ENCODE results near the gene ABCG1. TPM values are rescaled to one million over a fixed set of nuclear protein-coding genes. Genes with fewer than 3 reads are reported as not detected.

The ABCG1 gene
- total RNA-seq, 1 donor from 2014 or later: 138 TPM

DNA sequence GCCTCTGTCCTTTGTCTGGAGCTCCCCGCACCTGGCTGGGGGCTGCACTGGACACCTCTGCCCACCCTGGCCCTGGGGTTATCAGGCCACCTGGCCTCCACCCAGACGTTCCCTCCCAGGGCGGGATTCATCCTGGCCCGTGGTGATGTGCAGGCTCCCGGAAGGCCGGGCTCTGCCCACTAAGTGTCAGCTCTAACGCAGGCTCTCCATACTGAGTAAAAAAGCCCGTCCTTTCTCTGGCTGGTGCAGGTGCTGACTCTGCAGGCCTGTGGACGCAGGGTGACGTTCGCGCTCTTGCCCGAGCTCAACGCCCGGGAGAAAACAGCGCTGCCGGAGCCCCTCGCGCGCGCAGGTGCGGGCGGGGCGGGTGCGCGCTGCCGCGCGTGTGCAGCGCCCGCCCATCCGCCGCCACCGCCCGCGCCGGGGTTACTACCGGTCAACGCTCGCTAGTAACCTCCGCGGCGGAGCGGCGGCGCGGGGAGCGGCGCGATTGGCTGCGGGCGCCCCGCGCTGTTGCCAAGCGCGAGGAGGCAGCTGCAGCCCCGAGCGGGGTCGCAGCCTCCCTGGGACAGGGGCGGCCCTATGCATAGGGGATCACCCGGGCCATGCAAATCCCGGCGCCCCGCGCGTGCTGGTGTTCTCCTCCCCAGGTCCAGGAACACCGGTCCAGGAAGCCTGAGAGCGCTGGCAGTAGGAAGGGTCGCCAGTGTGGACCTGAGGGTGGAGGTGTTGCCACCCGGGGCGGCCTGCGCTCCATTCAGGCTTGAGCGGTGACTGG is 15.7 kb downstream of the ABCG1 start:
- TF ChIP-seq, protein P1, sequence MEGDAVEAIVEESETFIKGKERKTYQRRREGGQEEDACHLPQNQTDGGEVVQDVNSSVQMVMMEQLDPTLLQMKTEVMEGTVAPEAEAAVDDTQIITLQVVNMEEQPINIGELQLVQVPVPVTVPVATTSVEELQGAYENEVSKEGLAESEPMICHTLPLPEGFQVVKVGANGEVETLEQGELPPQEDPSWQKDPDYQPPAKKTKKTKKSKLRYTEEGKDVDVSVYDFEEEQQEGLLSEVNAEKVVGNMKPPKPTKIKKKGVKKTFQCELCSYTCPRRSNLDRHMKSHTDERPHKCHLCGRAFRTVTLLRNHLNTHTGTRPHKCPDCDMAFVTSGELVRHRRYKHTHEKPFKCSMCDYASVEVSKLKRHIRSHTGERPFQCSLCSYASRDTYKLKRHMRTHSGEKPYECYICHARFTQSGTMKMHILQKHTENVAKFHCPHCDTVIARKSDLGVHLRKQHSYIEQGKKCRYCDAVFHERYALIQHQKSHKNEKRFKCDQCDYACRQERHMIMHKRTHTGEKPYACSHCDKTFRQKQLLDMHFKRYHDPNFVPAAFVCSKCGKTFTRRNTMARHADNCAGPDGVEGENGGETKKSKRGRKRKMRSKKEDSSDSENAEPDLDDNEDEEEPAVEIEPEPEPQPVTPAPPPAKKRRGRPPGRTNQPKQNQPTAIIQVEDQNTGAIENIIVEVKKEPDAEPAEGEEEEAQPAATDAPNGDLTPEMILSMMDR (IDR thresholded peaks at IDR 0.05; ENCODE audit: insufficient read depth, low read length, severe bottlenecking): no peak
- Histone ChIP-seq H3K4me3 (ENCODE audit: low read depth, low read length) (peak overlapping the region; percentile 44), H3K36me3 (ENCODE audit: control insufficient read depth, insufficient read depth, low read length) (no peaks in the 10 kb centered on the region), H3K27me3 (ENCODE audit: control insufficient read depth, insufficient read depth, low read length) (no peaks in the 10 kb centered on the region)
- FAIRE-seq: no peak
- DNase-seq (ENCODE audit: low read depth): peak; percentile 42

DNA sequence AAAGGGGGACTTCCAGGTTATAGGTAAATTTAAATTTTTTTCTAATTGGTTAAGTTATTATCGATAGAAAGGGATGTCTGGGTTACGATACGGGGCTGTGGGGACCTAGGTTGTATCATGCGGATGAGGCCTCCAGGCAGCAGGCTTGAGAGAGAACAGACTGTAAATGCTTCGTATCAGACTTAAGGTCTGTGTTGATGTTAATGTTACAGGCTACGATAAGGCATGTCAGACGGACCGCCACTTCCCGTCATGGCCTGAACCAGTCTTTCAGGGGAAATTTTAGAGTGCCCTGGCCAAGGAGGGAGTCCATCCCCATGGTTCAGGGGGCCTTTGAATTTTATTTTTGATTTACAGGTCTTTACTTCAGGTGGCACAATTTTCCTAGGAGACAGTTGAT is 16.7 kb downstream of the ABCG1 start:
- FAIRE-seq (no peak), DNase-seq (ENCODE audit: low read depth) (no peak)
- Histone ChIP-seq H3K36me3 (ENCODE audit: control insufficient read depth, insufficient read depth, low read length) (no peaks in the 10 kb centered on the region), H3K27me3 (ENCODE audit: control insufficient read depth, insufficient read depth, low read length) (no peaks in the 10 kb centered on the region), H3K4me3 (ENCODE audit: low read depth, low read length) (no peak overlapping the region)
- TF ChIP-seq, protein P1 (IDR thresholded peaks at IDR 0.05; ENCODE audit: insufficient read depth, low read length, severe bottlenecking): no peak

DNA sequence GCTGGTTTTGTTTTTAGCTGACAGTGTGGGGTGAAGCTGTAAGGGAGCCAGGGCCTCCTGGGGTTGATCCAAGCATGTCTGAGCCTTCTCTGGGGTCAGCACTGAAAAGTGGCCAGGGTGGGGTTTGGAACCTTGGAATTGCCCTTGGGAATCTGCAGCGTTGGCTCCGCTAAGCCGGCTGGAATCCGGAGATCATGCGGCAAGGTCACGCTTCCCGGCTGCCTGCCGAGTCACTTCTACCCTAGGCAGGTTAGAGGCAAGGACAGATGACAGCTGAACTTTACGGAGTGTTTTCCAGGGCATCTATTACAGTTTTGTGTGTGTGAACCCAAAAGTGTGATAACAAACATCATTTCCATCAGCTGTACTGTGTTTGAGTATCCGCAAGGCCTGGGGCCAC is 17.1 kb downstream of the ABCG1 start:
- FAIRE-seq: no peak
- no peaks in the 10 kb centered on the region for H3K27me3 ChIP-seq (ENCODE audit: control insufficient read depth, insufficient read depth, low read length)
- no peaks in the 10 kb centered on the region for H3K36me3 ChIP-seq (ENCODE audit: control insufficient read depth, insufficient read depth, low read length)
- TF ChIP-seq, protein P1 (IDR thresholded peaks at IDR 0.05; ENCODE audit: insufficient read depth, low read length, severe bottlenecking): no peak
- no peak overlapping the region for H3K4me3 ChIP-seq (ENCODE audit: low read depth, low read length)
- no peak for DNase-seq (ENCODE audit: low read depth)

DNA sequence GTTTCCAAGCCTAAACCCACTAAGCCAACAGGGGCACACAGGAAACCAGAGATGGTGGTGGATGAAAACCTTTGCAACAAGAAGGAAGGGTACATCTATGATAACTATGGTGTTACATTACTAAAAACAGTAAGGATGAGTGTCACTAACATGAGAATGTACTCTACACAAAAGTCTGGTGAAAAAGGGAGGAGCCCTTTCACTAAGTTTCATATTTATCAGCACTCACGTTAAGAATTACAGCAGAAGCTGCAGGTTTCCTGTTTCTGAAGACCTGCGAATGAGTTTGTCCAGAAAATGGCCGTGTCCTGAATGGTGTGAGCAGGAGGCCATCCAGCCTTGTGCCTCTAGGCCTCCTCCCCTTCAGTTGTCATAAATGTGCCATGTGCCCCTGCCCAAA is 17.8 kb downstream of the ABCG1 start:
- FAIRE-seq (no peak), DNase-seq (ENCODE audit: low read depth) (no peak)
- Histone ChIP-seq H3K4me3 (ENCODE audit: low read depth, low read length) (no peak overlapping the region), H3K27me3 (ENCODE audit: control insufficient read depth, insufficient read depth, low read length) (no peaks in the 10 kb centered on the region), H3K36me3 (ENCODE audit: control insufficient read depth, insufficient read depth, low read length) (no peaks in the 10 kb centered on the region)
- TF ChIP-seq, protein P1 (IDR thresholded peaks at IDR 0.05; ENCODE audit: insufficient read depth, low read length, severe bottlenecking): no peak

DNA sequence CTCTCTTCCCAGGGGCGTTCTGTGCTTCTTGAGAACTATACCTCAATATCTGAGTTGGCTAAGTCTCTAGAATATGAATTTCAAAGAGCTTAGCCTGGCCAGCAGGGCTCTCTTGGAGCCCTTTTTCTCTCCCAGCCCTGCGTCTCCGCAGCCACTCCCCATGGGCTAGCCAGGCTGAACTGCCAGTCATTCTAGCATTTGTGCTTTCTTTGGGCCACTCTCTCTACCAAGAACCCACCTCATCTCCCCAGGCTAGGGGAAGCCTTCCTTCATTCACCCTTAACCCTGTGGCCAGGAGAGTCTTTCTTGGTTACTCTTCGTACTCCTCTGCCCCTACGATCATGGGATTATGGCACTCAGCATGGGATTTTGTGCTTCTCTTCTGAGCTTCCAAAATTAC is 18.2 kb downstream of the ABCG1 start:
- TF ChIP-seq, protein P1 (IDR thresholded peaks at IDR 0.05; ENCODE audit: insufficient read depth, low read length, severe bottlenecking): no peak
- no peak overlapping the region for H3K4me3 ChIP-seq (ENCODE audit: low read depth, low read length)
- no peak for FAIRE-seq
- H3K36me3 ChIP-seq (ENCODE audit: control insufficient read depth, insufficient read depth, low read length): no peaks in the 10 kb centered on the region
- DNase-seq (ENCODE audit: low read depth): no peak
- no peaks in the 10 kb centered on the region for H3K27me3 ChIP-seq (ENCODE audit: control insufficient read depth, insufficient read depth, low read length)

DNA sequence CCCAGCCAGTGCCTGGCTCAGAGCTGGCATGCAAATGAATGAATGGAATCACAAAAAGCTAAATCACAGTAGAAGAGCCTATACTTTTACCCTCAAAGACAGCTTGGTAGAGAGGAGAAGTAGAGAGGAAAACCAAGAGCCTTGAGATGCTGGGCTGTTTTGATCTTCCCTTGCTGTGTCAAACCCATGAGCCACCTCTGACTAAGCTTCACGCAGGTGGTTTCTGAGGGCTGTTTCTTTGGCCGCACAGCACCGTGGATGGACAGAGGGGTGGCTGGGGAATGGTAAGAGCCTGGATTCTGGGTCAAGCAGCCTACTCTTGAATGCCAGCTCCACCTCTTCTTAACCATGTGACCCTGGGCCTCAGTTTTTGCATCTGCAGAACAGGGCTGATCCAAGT is 18.6 kb downstream of the ABCG1 start:
- H3K27me3 ChIP-seq (ENCODE audit: control insufficient read depth, insufficient read depth, low read length): no peaks in the 10 kb centered on the region
- DNase-seq (ENCODE audit: low read depth) (no peak), FAIRE-seq (no peak)
- no peak overlapping the region for H3K4me3 ChIP-seq (ENCODE audit: low read depth, low read length)
- TF ChIP-seq, protein P1 (IDR thresholded peaks at IDR 0.05; ENCODE audit: insufficient read depth, low read length, severe bottlenecking): no peak
- H3K36me3 ChIP-seq (ENCODE audit: control insufficient read depth, insufficient read depth, low read length): no peaks in the 10 kb centered on the region
